B cell (primary cell): Measurements from ENCODE around the gene TMC5. TPM values are rescaled to one million over a fixed set of nuclear protein-coding genes. Genes with fewer than 3 reads are reported as not detected.

Experiments
- ATAC-seq: fragments of 200-7000 bp; cut with Tn5 transposase; one replicate; pipeline ENCODE4 v1.10.0; 2021; ENCODE audit warnings: low read depth, mild to moderate bottlenecking, moderate number of reproducible peaks, moderate library complexity
- CTCF ChIA-PET: fragments of 350-600 bp; sonication (Branson Sonifier 250); formaldehyde crosslinking; loops from one replicate; lab custom pipeline; 2021; ENCODE audit warnings: antibody characterized with exemption, inconsistent platforms; lab: Charles Lee
- POLR2A ChIA-PET: fragments of 350-600 bp; sonication (Branson Sonifier 250); formaldehyde crosslinking; loops from one replicate; lab custom pipeline; 2021; ENCODE audit warnings: antibody characterized with exemption; lab: Charles Lee
- DNase-seq: peaks from one replicate; pipeline ENCODE4 v3.0.0; 2013
- H2AFZ ChIP-seq: 2 replicates; pipeline ENCODE4 v1.6.1; 2012; ENCODE audit warnings: mild to moderate bottlenecking, low read depth, low read length; ENCODE audit not compliant: insufficient read depth, poor library complexity, severe bottlenecking
- H3K27ac ChIP-seq, 2 donors: 1 replicate in 1 of 2; 2 replicates in 1 of 2; pipeline ENCODE4 v1.5.1; 2012 to 2013; ENCODE audit warnings: low read length in 2 of 2, mild to moderate bottlenecking in 2 of 2, moderate library complexity in 1 of 2
- H3K27me3 ChIP-seq, 4 experiments: fragments of 200-600 bp in 1 of 4; sonication (generic) in 1 of 4; replicated peaks in 1 of 4; 1 replicate in 2 of 4; 2 replicates in 2 of 4; pipeline versions ENCODE4 v1.6.1 to v1.7.0; 2013 to 2016; ENCODE audit warnings: low read length in 3 of 4, mild to moderate bottlenecking in 2 of 4, mixed read lengths in 1 of 4, moderate library complexity in 1 of 4; ENCODE audit not compliant: insufficient read depth in 4 of 4, control insufficient read depth in 3 of 4; ENCODE audit errors: control extremely low read depth in 1 of 4
- H3K36me3 ChIP-seq, 2 experiments: replicated peaks in 1 of 2; 1 replicate in 1 of 2; 2 replicates in 1 of 2; pipeline versions ENCODE4 v1.6.1 to v1.7.1; 2013; ENCODE audit warnings: low read length in 1 of 2; ENCODE audit not compliant: insufficient read depth in 2 of 2, control insufficient read depth in 1 of 2; ENCODE audit errors: control extremely low read depth in 1 of 2, extremely low read depth in 1 of 2
- H3K4me1 ChIP-seq, 2 donors: fragments of 200-600 bp in 1 of 2; sonication (generic) in 1 of 2; 1 replicate in 1 of 2; 2 replicates in 1 of 2; pipeline versions ENCODE4 v1.5.1 to v1.6.1; 2013 to 2017; ENCODE audit warnings: low read length in 2 of 2; ENCODE audit not compliant: control insufficient read depth in 2 of 2, insufficient read depth in 2 of 2
- H3K4me2 ChIP-seq: replicated peaks from 2 replicates; pipeline ENCODE3; 2012; ENCODE audit warnings: mild to moderate bottlenecking, low read depth, low read length; ENCODE audit not compliant: poor library complexity, severe bottlenecking
- H3K4me3 ChIP-seq, 5 experiments: fragments of 200-600 bp in 1 of 5; sonication (generic) in 1 of 5; 1 replicate in 3 of 5; 2 replicates in 2 of 5; pipeline versions ENCODE4 v1.5.1 to v1.7.0; 2011 to 2016; ENCODE audit warnings: low read length in 4 of 5, mild to moderate bottlenecking in 4 of 5, low read depth in 2 of 5, control low read depth in 1 of 5, moderate library complexity in 1 of 5; ENCODE audit not compliant: insufficient read depth in 1 of 5; ENCODE audit errors: control extremely low read depth in 1 of 5, extremely low read depth in 1 of 5
- H3K79me2 ChIP-seq: fragments of 200-600 bp; sonication (generic); one replicate; pipeline ENCODE4 v1.6.0; 2016; ENCODE audit warnings: low read length; ENCODE audit not compliant: control insufficient read depth, insufficient read depth
- H3K9ac ChIP-seq: fragments of 200-600 bp; sonication (generic); 2 replicates; pipeline ENCODE4 v1.6.1; 2017; ENCODE audit warnings: mild to moderate bottlenecking, low read length, moderate library complexity
- H3K9me3 ChIP-seq, 3 donors: one replicate each; pipeline versions ENCODE4 v1.6.1 to v1.7.1; 2013; ENCODE audit warnings: low read length in 2 of 3; ENCODE audit not compliant: control insufficient read depth in 2 of 3, insufficient read depth in 1 of 3; ENCODE audit errors: control extremely low read depth in 1 of 3
- H4K20me1 ChIP-seq: 2 replicates; pipeline ENCODE4 v1.6.0; 2012; ENCODE audit warnings: mild to moderate bottlenecking, low read length; ENCODE audit not compliant: insufficient read depth, control insufficient read depth, poor library complexity, severe bottlenecking
- H3K27ac Mint-ChIP-seq: one replicate; pipeline ENCODE4 v1.8.0; 2021; ENCODE audit warnings: mixed read lengths
- H3K27me3 Mint-ChIP-seq: one replicate; pipeline ENCODE4 v1.8.0; 2021; ENCODE audit warnings: mixed read lengths
- H3K4me1 Mint-ChIP-seq: one replicate; pipeline ENCODE4 v1.8.0; 2021; ENCODE audit warnings: mixed read lengths
- H3K4me3 Mint-ChIP-seq: one replicate; pipeline ENCODE4 v1.8.0; 2021; ENCODE audit warnings: mixed read lengths
- H3K9me3 Mint-ChIP-seq: one replicate; pipeline ENCODE4 v1.8.0; 2022; ENCODE audit warnings: mixed read lengths; ENCODE audit not compliant: insufficient read depth
- EZH2 ChIP-seq: IDR thresholded peaks from 2 replicates; pipeline ENCODE4 v1.6.1; 2012; ENCODE audit warnings: borderline replicate concordance, low read depth, mild to moderate bottlenecking, moderate library complexity, low read length; ENCODE audit not compliant: insufficient read depth, poor library complexity, severe bottlenecking
- WGBS: methylation state at CpG from one replicate; pipeline ENCODE4 v1.1.5; 2013; ENCODE audit warnings: missing lambda C conversion rate; ENCODE audit not compliant: insufficient coverage; 5-methylcytosine and 5-hydroxymethylcytosine counted together
- intact Hi-C: fragments of 100-400 bp; cut with micrococcal nuclease; formaldehyde crosslinking; loops from one replicate; pipeline ENCODE4 v1.10.0; 2022
- polyA plus RNA-seq: library from polyadenylated mRNA; depleted of rRNA; stranded (reverse); fragments of >200 nt; gene quantifications from 2 replicates; pipeline ENCODE4 v1.2.3, GENCODE V29; 2012
- total RNA-seq, 2 donors: library from RNA; stranded (reverse); fragments of 120-200 nt in 1 of 2; gene quantifications; 1 replicate in 1 of 2; 2 replicates in 1 of 2; pipeline versions ENCODE4 v1.2.3 to v1.2.4, GENCODE V29; 2013 to 2022
- TF ChIP-seq, protein P1 (sequence below): fragments of 200-600 bp; IDR thresholded peaks from one replicate; pipeline ENCODE4 v1.8.0; 2022; ENCODE audit warnings: antibody characterized with exemption, mild to moderate bottlenecking

Gene TMC5
- total and polyA plus RNA-seq, 2 donors (not counting 1 experiment from before 2014, with no cell fraction given), result not detected

DNA sequence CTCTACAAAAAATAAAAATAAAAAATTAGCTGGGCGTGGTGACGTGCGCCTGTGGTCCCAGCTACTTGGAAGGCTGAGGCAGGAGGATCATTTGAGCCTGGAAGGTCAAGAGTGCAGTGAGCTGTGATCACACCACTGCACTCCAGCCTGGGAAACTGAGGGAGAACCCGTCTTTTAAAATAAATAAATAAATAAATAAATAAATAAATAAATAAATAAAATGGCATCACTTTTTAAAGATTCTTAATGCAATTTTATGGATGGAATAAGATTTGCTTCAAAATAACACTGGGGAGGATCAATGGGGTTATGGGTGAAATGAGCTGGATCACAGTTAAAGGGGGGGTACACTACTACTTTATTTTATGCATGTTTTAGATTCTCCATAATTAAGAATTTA, 89.3 kb downstream of the TMC5 start:
- peaks cover 2 to 51% of the 10 kb centered on the region in 2 experiments for H3K36me3 ChIP-seq
- no peaks in the 10 kb centered on the region for H3K27me3 ChIP-seq
- TF ChIP-seq EZH2, result no peak
- TF ChIP-seq, protein P1, sequence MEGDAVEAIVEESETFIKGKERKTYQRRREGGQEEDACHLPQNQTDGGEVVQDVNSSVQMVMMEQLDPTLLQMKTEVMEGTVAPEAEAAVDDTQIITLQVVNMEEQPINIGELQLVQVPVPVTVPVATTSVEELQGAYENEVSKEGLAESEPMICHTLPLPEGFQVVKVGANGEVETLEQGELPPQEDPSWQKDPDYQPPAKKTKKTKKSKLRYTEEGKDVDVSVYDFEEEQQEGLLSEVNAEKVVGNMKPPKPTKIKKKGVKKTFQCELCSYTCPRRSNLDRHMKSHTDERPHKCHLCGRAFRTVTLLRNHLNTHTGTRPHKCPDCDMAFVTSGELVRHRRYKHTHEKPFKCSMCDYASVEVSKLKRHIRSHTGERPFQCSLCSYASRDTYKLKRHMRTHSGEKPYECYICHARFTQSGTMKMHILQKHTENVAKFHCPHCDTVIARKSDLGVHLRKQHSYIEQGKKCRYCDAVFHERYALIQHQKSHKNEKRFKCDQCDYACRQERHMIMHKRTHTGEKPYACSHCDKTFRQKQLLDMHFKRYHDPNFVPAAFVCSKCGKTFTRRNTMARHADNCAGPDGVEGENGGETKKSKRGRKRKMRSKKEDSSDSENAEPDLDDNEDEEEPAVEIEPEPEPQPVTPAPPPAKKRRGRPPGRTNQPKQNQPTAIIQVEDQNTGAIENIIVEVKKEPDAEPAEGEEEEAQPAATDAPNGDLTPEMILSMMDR, result no peak
- H3K4me1 ChIP-seq, result no peaks in the 10 kb centered on the region
- no peak overlapping the region for H3K27ac Mint-ChIP-seq
- POLR2A ChIA-PET, result interaction anchor here (0.5 kb wide), 1 partner anchor 338 kb away, joined by 5 read pairs; no protein-coding TSS in a partner anchor
- H3K27ac ChIP-seq, result no peak overlapping the region
- CTCF ChIA-PET, result interaction anchor here (0.7 to 2.3 kb wide), 3 partner anchors 10 to 1573 kb away, joined by 3 to 9 read pairs (median 3); no protein-coding TSS in a partner anchor
- WGBS, result no CpG with 5 or more reads among the region's 4 CpGs
- no peak overlapping the region for H3K9ac ChIP-seq
- H3K9me3 ChIP-seq, result no peaks in the 10 kb centered on the region
- H3K79me2 ChIP-seq, result no peaks in the 10 kb centered on the region
- no peak overlapping the region for H3K4me2 ChIP-seq
- H3K4me3 Mint-ChIP-seq, result no peak overlapping the region
- H2AFZ ChIP-seq, result no peak overlapping the region
- H3K4me3 ChIP-seq, result no peak overlapping the region
- H3K9me3 Mint-ChIP-seq, result no peaks in the 10 kb centered on the region
- no peaks in the 10 kb centered on the region for H4K20me1 ChIP-seq
- intact Hi-C loops, result no loop called here
- DNase-seq, result no peak
- H3K4me1 Mint-ChIP-seq, result peaks cover 5% of the 10 kb centered on the region
- no peaks in the 10 kb centered on the region for H3K27me3 Mint-ChIP-seq
- ATAC-seq, result no peak

DNA sequence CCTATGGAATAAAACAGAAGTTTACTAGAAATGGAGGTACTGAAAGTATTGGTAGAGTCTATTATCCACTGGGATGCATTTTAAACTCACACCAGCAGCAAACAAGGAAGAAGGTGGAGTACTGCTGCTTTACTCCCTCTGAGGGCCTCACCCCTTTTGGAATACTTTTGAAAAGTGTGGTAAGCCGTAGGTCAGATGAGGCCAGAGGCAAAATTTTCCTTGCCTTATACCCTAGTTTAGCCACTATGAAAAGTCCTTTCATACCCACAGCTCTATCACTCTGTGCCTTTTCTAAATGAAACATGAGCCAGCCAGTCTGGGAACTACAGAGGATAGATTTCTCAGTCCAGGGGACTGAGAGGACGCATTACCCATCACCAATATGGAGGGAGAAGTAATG, 90.2 kb downstream of the TMC5 start:
- 100% methylated on average over 1 of the region's 2 CpGs for WGBS
- ATAC-seq, result no peak

More for the DNA sequence above, 90.2 kb downstream of the TMC5 start:
- intact Hi-C loops, result no loop called here
- no peaks in the 10 kb centered on the region for H4K20me1 ChIP-seq
- no peak overlapping the region for H3K4me3 ChIP-seq
- no peaks in the 10 kb centered on the region for H3K9me3 ChIP-seq
- H3K36me3 ChIP-seq, result peaks cover 2 to 43% of the 10 kb centered on the region in 2 experiments
- no peak for DNase-seq
- H3K79me2 ChIP-seq, result peaks cover 2% of the 10 kb centered on the region
- TF ChIP-seq, protein P1, result no peak
- TF ChIP-seq EZH2, result no peak
- H3K9me3 Mint-ChIP-seq, result no peaks in the 10 kb centered on the region
- no peak overlapping the region for H3K27ac Mint-ChIP-seq
- H3K4me1 ChIP-seq, result no peaks in the 10 kb centered on the region
- ChIA-PET POLR2A (interaction anchor here (0.7 kb wide), 1 partner anchor 163 kb away, joined by 4 read pairs; no protein-coding TSS in a partner anchor), CTCF (interaction anchor here (0.9 to 2.3 kb wide), 3 partner anchors 9 to 422 kb away, joined by 3 to 9 read pairs (median 3); no protein-coding TSS in a partner anchor)
- no peak overlapping the region for H3K4me2 ChIP-seq
- H3K4me1 Mint-ChIP-seq, result peaks cover 9% of the 10 kb centered on the region
- no peak overlapping the region for H3K4me3 Mint-ChIP-seq
- H3K27me3 ChIP-seq, result no peaks in the 10 kb centered on the region
- no peaks in the 10 kb centered on the region for H3K27me3 Mint-ChIP-seq
- H3K27ac ChIP-seq, result no peak overlapping the region
- H3K9ac ChIP-seq, result no peak overlapping the region
- H2AFZ ChIP-seq, result no peak overlapping the region
